Activated CD8-positive, alpha-beta memory T cell treated with anti-CD3 and anti-CD28 coated beads, Interleukin-2, amount 50 U/mL, for 24 hours (primary cell): ENCODE data around the gene JTB.

Experiments
- DNase-seq: peaks from one replicate; pipeline ENCODE4 v3.0.0-alpha.2; 2020; ENCODE audit errors: extremely low read depth

The JTB gene

DNA sequence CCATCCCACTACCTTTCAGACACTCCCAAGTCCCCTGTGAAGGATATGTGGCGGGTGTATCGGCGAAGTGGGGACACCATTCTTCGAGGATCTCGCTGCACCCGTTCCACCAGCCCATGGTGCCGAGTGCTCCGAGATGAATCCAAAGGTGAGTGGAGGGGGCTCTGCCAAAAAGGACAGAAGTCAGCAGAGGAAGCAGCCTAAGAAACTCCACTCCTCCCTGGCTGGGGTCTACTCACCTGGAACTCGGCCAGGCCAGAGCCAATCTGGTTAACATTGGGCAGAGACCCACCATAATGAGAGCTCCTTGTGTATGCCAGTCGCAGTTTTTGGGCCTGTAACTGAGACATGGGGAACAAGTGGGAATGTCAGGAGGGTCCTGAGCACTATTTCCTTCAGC is 22.6 kb downstream of the JTB start:
- DNase-seq = no peak

DNA sequence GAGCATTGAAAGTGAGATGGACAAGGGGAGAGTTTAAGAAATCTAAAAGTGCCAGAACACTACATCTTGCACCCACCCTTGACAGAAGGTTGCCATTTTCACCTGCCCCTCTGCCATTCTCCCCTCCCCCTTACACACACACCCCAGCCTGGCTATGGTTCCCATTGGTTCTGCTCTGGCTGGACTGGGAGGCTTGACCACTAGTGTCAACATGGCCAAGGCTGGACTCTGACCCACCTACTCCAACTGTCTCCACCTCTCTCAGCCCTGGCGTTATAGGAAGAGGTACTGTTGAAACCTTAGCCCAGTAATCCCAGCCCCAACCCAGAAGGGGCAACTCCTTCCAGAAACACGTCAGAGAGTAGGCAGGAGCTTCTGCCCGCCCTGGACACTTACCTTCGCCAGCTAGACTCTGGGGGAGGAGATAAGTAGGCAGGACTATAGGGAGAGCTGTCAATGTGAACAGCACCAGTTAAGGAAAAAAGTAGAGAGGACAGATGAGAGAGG is 23.6 kb downstream of the JTB start:
- no peak for DNase-seq

DNA sequence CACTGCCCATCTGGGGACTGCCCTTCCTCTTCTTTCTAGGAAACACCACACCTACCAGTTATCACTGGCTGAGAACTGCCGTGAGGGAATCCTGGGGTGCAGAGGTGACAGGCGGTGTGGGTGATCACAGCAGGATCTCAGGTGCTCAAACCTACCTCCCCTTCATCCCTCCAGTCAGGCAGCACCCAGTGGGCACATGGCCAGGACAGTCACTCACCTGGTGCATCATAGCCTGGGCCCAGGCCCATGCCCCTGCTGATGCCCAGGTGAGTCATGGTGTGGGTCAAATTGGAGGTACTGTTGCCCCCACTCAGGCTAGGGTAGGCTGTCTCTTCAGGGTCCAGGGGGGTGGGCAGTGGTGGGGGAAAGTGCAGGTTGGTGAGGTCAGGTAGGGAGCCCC is 25.7 kb downstream of the JTB start:
- no peak for DNase-seq

DNA sequence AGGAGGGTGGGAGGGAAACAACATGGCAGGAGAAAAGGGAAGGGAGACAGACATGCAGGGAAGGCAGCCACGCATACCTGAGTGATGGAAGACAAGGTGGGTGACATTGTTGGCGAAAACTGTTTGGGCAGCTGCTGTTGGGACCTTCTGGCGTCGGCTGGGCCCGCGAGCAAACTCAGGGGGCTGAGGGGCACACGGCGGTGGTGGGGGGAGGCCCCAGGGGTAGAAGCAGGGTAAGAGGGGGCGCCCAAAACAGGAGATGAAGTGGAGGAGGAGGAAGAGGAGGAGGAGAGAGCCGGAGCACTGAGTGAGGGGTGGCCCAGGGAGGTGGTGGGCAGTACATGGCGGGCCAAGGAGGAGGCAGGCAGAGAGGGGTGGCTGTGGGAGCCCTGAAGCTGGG is 26.3 kb downstream of the JTB start:
- DNase-seq = no peak

DNA sequence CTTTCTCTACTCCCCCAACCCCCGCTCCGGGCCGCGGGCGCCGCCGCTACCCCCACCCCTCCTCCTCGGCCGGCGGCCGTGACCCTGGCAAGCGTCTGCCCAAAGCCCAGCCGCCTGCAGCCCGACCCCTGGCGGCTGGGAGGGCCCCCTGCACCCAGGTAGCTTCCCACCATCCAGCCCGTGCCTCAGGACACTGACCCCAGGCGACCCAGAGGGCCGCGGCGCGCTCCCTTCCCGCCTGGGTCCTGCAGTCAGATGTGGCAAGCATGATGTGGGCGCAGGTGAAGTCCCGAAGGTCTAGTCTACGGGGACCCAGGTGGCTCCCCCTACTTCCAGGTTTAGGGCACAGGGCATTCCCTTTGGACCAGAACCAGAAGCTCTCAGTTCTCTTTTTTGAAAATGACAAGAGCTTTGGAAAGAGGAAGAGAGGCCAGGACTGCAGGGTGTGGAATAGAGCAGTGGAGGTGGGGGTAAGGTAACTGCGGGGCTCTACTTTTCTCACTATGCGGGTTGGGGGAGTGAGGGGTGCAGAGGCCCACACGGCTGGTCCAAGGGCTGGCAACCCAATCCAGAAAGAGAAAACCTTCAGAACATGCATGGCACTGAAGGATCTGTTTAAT is 30.7 kb downstream of the JTB start, which contains the start of gene DENND4B:
Gene DENND4B, minus strand, starts transcription at position 97 of the 620 bp plus-strand sequence. CDS start 2,344 bp downstream, outside the sequence.
- no peak for DNase-seq

DNA sequence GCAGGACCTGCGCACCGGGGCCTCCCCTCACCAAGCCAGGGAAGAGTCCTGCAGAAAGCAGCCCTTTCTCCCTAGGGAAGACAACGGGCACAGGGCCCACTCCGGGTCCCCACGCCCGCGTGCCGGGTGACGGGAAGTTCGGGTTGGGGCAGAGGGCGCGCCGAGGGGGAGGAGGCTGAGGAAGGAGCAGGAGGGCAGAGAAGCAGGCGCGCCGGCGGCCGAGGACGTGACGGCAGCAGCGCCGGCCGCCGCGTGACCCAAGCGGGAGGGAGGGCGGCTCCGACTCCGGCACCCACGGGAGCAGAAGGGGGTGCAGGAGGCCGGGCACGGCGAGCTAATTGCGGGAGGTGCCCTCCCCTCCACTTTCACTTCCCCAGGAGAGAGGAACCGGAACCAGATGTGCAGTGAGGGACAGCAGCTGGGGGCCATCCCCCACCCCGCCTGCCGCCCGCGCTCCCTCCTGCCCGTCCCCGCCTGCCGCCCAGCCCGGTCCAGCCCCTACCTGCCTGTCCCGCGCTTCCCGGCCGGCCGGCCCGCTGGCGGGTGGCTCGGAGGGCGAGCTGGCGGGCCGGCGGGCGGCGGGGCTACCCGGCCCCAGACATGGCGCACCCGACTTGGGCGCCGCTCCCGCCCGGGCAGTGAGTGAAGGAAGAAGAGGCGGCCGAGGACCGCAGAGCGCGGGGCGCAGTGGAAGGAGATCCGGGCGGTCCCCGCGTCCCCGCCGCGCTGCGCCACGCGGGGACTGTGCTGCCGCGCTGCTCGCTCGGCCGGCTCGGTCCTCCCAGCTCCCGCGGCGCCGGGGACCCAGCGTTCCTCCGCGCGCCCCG is 31.5 kb downstream of the JTB start:
- DNase-seq = no peak

DNA sequence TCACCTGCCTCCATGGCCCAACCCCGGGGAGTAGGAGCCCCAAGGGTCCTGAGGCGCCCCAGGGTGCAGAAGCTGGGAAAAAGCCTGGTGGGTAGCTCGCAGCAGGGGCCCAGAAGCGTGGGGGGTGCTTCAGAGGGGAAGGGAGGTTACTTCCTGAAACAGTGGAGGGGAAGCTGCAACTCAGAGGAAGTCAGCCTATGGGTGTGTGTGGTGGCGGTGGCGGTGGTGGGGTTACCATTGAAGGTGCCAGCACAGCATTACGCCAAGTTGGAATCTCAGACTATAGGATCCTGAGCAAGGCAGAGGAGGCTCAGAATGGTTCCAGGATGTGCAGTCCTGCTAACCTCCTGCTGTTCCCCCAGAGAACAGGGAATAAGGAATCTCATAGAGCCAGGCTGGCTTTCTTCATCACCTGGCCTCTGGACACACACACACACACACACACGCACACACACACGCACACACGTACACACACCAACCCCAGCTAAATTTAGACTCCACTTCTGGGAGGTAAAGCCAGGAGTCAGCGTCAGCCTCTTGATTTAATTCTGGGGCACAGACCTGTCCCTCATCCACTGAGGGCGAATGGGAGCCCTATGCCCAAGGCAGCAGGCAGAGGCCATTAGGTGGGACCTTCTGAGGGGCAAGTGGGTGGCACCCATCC is 32.2 kb downstream of the JTB start:
- no peak for DNase-seq

DNA sequence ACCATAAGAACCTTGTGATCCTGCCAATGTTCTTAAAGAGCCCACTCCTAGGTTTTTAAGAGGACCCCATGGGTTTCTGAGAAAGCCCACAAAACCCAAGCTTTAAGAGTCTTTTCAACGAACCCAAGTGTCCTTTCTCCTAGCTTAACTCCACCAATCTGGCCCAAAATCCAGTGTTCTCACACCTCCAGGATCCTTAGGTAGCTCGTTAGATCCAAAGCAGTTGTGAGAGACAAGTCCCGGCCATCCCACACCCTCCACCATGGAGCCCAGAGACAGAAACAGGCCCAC is 32.7 kb downstream of the JTB start:
- no peak for DNase-seq

DNA sequence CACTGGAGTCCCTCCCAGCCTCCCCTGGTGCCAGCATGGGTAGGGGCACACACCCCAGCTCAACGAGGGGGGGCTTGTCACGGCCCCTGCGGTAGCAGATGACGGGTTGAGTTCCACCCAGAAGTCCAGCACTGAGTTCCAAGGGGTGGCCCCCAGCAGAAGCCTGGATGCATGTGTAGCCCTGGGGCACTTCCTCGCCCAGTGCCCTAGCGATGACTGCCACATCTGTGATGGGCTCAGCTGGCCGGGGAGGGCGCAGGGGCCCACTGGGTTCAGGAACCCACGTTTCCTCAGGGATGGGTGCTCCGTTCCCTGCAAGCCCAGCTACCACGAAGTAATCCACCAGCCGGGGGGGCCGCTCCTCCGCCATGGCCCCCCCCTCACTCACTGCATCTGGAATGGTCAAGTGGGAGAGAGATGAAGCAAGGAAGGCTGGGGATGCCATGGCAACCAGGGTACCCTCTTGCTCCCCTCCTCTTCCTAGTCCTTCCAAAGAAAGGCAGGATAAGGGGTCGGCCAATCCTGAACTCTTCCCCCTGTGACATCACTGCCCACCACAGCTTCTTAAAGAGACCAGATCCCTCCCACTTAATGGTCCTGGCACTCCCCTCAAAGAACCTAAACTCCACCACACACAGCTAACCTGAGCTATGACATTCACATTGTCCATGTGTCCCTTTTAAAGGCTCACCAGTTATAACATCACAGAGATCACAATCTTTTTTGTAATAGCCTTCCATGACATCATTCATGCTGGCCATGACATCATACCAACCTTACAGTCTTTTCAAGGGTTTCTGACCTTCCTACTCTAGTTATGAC is 33.3 kb downstream of the JTB start:
- no peak for DNase-seq

DNA sequence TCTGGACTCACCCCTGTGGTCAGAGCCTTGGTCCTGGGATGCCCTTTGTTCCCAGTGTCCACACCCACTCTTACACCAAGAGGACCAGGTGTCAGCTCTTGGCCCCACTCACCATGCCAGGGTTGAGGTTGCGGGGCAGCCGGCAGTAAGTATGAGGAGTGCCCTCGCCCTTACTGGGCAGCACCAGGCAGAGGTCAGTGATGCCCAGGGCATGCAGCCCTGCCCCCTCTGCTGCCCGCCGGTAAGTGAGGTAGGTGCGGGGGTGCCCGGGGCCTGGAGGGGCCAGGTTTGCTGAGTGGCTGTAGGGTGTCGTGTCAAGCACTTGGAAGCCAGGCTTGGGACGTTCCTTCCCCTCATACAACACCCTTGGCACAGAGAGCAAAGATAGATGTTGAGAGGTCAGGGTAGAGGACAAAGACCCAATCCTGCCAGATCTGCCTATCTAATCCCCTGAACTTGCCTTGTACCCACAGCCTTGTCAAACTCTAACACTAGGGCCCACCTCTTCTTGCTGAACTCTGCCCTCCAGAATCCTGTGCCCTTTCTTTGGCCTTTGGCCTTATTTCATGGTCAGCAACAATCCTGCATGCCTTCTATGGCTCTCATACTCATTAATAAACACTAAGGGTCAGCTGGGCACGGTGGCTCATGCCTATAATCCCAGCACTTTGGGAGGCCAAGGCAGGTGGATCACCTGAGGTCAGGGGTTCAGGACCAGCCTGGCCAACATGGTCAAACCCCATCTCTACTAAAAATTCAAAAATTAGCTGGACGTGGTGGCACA is 34.5 kb downstream of the JTB start:
- no peak for DNase-seq

DNA sequence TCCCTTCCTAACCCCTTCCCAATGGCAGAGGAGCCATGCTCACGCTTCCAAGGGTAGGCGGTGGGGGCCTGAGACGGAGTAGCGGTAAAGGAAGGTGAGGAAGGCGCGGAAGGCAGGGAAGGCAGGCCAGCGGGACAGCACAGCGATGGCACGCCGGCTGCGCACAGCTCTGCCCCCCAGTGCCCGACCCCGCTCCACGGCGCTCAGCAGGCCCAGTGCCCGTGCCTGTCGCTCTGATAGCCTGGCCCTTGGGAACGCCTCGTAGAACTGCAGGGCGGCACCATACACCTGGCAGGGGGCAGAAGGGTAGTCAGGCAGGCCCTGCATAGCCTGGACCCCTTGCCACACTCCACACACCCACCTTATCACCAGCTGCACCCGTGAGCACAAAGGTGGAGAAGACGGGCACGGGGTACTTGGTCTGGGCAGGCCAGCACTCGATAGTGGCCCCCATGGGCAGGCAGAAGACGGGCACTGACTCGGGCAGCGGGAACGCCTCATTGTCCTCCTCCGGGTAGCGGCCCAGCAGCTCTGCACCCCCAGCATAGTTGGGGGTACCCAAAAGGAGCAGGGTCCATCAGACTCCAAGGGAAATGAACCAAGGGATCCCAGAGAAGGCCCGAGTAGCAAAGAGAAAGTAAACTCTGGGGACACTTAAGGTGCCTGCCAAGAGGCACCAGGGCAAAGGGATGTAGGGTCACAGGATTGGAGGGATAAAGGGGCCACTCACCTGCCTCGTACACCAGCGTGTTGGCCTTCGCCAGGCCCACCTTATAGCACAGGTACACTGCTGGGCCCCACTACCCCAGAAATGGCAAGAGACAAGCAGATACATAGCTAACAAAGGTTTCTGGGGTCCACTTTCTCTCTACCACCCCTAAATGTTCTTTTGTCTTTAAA is 35.4 kb downstream of the JTB start:
- no peak for DNase-seq

DNA sequence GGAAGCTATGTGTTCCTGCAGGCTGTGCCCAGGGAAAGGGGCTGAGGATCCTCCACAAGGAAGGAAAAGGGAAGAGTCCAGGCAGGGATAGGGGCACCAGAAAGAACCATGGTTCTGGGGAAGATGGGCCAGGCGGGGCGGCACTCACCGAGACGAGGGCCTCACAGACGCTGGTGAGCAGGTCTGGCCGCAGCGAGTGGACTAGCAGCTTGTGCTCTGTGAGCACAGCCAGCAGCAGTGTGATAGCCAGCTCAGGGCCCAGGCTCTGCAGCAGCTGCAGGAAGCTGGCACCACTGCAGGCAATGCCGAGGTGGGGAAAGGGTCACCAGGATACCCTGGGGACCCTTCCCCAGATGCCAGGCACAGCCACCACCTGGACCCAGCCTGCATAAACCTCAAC is 36.7 kb downstream of the JTB start:
- no peak for DNase-seq

DNA sequence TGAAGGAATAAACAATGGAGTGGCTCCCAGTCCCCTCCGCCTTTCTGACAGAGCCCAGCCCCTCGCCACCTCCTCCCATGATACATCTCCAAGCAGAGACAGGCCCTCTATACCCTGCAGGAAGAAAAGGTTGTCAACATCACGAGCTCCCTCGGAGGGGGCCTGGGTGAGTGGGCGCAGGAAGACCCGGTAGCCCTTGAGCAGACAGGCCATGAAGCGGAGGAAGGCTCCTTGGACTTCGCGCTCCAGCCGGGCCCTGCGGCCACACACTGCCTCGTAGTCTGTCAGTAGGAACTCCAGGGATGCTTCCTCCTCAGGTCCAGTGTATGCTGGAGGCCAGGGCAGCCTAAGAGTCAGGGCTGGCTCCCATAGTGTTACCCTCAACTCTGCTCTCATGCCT is 38.0 kb downstream of the JTB start:
- no peak for DNase-seq

DNA sequence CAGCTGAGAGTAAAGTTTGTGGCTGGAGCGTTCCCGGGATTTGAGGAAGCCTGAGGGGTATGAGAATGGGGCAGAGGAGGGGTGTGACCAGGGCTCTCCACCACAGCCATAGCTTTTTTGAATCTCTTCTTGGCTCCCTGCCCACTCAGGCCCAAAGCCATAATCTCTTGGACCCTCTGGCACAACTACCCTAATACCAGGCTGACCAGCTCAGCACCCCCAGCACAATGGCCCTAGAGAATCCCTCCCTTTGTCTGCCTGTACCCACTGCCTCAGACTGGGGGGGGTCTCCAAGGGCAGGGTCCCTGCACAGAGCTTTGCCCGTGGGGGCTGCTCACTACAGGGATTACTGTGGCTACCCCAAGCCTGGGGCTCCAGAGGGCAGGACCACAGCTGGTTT is 38.5 kb downstream of the JTB start:
- no peak for DNase-seq

DNA sequence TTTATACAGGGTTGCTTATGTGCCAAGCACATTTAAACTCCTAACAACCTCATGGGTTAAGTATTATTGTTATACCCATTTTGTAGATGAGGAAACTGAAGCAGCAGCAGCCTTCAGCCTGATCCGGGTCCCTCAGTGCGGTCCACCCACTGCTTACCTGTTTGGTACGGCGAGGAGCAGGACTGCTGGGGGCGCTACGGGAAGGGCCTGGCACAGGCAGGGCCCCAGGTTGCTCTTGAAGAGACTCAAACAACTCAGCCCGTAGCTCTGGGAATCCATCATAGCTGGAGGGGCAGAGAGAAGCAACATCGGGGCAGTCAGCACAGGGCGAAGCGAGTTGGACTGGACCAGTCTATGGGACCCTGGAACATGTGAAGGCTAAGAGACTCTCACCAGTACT is 40.1 kb downstream of the JTB start:
- no peak for DNase-seq

DNA sequence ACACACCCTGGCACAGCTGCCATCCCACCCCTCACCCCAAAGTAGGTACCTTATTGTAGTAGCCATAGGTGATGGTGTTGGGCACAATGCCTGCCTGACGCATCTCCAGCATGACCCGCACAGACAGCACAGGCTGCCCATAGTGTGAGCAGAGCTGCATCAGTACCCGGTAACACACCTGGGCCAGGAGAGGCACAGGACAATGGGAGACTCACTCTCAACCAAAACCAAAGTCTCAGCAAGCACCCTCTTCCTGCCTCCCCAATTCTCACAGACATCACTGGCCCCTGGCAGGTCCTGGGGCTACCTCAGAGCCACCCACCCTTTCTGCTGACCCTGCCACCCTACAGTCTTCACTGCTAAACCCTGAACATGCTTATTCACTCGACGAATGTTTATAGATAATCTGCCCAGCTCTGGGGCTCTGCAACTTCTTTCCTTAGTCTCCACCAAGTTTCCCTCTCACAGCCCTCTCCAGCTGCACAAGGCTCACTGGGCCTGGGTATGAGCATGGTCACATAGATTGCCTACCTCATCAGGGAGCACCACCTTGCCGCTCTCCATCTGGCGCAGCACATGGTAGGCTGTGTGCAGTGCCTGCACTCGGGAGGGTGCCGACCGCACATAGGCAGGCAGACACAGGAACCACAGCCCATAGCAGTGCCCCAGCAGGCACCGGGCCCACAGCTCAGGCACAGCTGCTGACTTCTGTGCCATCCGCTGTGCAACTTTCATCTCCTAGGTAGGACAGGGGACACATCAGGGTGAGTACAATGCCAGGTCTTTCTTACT is 41.3 kb downstream of the JTB start:
- no peak for DNase-seq

DNA sequence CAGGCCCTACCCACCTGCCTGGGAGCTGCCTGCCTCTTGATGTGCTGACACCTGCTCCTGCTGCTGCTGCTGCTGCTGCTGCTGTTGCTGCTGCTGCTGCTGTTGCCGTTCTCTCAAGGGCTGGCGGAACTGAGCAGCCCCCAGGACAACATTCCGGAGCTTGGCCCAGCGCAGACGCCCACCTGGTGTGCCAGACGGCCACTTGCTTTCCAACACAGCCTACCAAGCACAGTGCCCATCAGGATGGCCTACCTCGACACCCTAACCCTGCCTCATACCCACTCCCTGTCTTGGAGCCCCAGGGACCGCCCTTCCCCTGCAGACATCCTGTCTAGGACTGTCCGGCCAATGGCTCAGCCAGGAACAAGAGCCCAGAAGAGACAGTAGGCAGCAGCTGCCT is 42.7 kb downstream of the JTB start:
- DNase-seq = no peak

DNA sequence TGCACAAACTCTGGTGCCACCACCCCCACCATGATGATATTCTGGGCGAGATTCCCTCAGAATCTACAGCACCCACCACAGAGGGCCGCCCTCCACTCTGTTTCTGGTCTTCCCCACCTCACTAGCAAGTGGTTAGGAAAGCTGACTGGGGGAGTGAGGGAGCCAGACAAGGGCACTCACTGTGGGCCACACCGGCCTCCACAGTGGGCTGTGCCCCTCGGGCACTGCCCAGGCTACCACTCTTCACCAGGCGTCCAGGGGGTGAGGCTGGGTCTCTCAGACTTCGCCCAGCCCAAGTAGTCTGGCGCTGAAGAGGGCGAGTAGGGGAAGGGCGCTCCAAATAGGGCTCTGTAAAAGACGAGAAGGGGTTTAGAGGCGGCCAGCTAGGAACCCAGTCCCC is 43.5 kb downstream of the JTB start:
- DNase-seq = no peak

DNA sequence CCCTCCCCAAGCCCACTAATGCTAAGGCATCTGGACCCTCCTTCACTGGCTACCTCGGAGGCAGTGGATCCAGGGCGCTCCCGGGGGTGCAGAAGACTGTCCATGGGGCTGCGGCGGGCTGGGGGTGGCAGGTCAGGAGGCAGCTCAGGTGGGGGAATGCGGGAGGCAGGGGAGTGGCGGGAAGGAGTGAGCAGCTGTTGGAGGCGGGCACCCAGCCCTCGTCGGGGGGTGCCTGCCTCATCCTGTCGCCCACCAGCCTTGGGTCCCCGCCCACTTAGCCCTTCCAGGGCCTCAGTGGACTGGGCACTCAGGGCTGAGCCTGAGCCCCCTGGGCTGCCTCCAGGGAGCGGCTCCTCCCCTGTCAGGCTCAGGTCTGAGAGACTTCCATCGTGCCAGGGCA is 44.0 kb downstream of the JTB start:
- DNase-seq = no peak
